Brain microvascular endothelial cell (primary cell): ENCODE measurements around the gene COX5B.

Source experiments
- DNase-seq: peaks from one replicate; pipeline ENCODE4 v3.0.0-alpha.2; 2020
- H3K27ac ChIP-seq: fragments of 250-450 bp; sonication (Bioruptor Pico); 2 replicates; pipeline ENCODE4 v1.5.1; 2020; ENCODE audit warnings: mild to moderate bottlenecking, moderate library complexity
- H3K27me3 ChIP-seq: fragments of 250-450 bp; sonication (Bioruptor Pico); replicated peaks from 2 replicates; pipeline ENCODE4 v1.5.1; 2020; ENCODE audit warnings: mild to moderate bottlenecking
- H3K36me3 ChIP-seq: fragments of 250-450 bp; sonication (Bioruptor Pico); replicated peaks from 2 replicates; pipeline ENCODE4 v1.5.1; 2020; ENCODE audit warnings: mild to moderate bottlenecking
- H3K4me3 ChIP-seq: 2 replicates; pipeline ENCODE4 v1.5.1; 2011; ENCODE audit warnings: low read depth, mild to moderate bottlenecking, control low read depth, low read length, moderate library complexity
- CTCF ChIP-seq: IDR thresholded peaks from 2 replicates; pipeline ENCODE4 v1.5.1; 2011; ENCODE audit warnings: low read depth, mild to moderate bottlenecking, moderate library complexity, low read length, control low read depth, inconsistent platforms; ENCODE audit errors: missing control alignments
- in situ Hi-C: cut with HindIII; loops from 2 replicates; pipeline ENCODE4 v1.10.0; 2017; ENCODE audit warnings: low sequenced_read_pairs, low pct_ligation_motif_present

The COX5B gene

GRCh38 chr2:97646977-97647376, 1.1 kb downstream of the COX5B start:
- peak overlapping the region; percentile 99 for H3K4me3 ChIP-seq
- no peak for DNase-seq
- in situ Hi-C loops = no loop called here
- H3K36me3 ChIP-seq = peaks cover 23% of the 10 kb centered on the region
- H3K27ac ChIP-seq = no peak overlapping the region
- no peaks in the 10 kb centered on the region for H3K27me3 ChIP-seq
- no peak for TF ChIP-seq CTCF

GRCh38 chr2:97651114-97651513, 5.3 kb downstream of the COX5B start:
- Histone ChIP-seq H3K27me3 (no peaks in the 10 kb centered on the region), H3K4me3 (no peak overlapping the region), H3K27ac (no peak overlapping the region), H3K36me3 (peaks cover 28% of the 10 kb centered on the region)
- in situ Hi-C loops = no loop called here
- DNase-seq = no peak
- no peak for TF ChIP-seq CTCF

GRCh38 chr2:97653473-97653872, 7.6 kb downstream of the COX5B start:
- no peak for DNase-seq
- in situ Hi-C loops = no loop called here
- no peak for TF ChIP-seq CTCF
- no peaks in the 10 kb centered on the region for H3K27me3 ChIP-seq
- no peak overlapping the region for H3K4me3 ChIP-seq
- H3K36me3 ChIP-seq = peaks cover 33% of the 10 kb centered on the region
- no peak overlapping the region for H3K27ac ChIP-seq

GRCh38 chr2:97653874-97654273, 8.0 kb downstream of the COX5B start:
- no peak for TF ChIP-seq CTCF
- H3K27me3 ChIP-seq = no peaks in the 10 kb centered on the region
- H3K4me3 ChIP-seq = no peak overlapping the region
- in situ Hi-C loops = no loop called here
- no peak overlapping the region for H3K27ac ChIP-seq
- no peak for DNase-seq
- H3K36me3 ChIP-seq = peaks cover 32% of the 10 kb centered on the region

- H3K36me3 ChIP-seq = peaks cover 31% of the 10 kb centered on the region
- H3K4me3 ChIP-seq = no peak overlapping the region
- in situ Hi-C loops = no loop called here
- no peaks in the 10 kb centered on the region for H3K27me3 ChIP-seq
- H3K27ac ChIP-seq = no peak overlapping the region
- DNase-seq = no peak
- TF ChIP-seq CTCF = no peak
Observed at GRCh38 chr2:97654309-97654708, 8.4 kb downstream of the COX5B start.

- DNase-seq = no peak
- H3K27me3 ChIP-seq = no peaks in the 10 kb centered on the region
- in situ Hi-C loops = no loop called here
- TF ChIP-seq CTCF = no peak
- no peak overlapping the region for H3K4me3 ChIP-seq
- peaks cover 31% of the 10 kb centered on the region for H3K36me3 ChIP-seq
- no peak overlapping the region for H3K27ac ChIP-seq
Observed at GRCh38 chr2:97654791-97655190, 8.9 kb downstream of the COX5B start.
